Colonic mucosa (tissue), 4 donors: ENCODE data around the gene CREB5. TPM values are rescaled to one million over a fixed set of nuclear protein-coding genes. Genes with fewer than 3 reads are reported as not detected.

Experiments used
- DNase-seq: peaks from one replicate; pipeline ENCODE4 v3.0.0-alpha.2; 2020
- H3K27ac ChIP-seq: fragments of 200-600 bp; one replicate; pipeline ENCODE4 v1.8.0; 2021
- H3K27me3 ChIP-seq: fragments of 200-600 bp; one replicate; pipeline ENCODE4 v1.8.0; 2021
- H3K36me3 ChIP-seq: fragments of 200-600 bp; one replicate; pipeline ENCODE4 v1.8.0; 2021
- H3K4me1 ChIP-seq: fragments of 200-600 bp; one replicate; pipeline ENCODE4 v1.8.0; 2021; ENCODE audit warnings: mild to moderate bottlenecking
- H3K4me3 ChIP-seq: fragments of 200-600 bp; one replicate; pipeline ENCODE4 v1.8.0; 2021
- H3K9ac ChIP-seq, 2 donors: one replicate each; pipeline ENCODE4 v1.7.0; 2013; ENCODE audit warnings: control low read depth in 2 of 2, low read depth in 2 of 2, low read length in 2 of 2
- H3K9me3 ChIP-seq: fragments of 200-600 bp; one replicate; pipeline ENCODE4 v1.8.0; 2021
- CTCF ChIP-seq: fragments of 200-600 bp; IDR thresholded peaks from one replicate; pipeline ENCODE4 v1.8.0; 2022; ENCODE audit warnings: antibody characterized with exemption, mild to moderate bottlenecking
- intact Hi-C: fragments of 100-400 bp; cut with DNase I; formaldehyde crosslinking; loops from one replicate; pipeline ENCODE4 v1.14.1; 2022
- total RNA-seq, 2 donors: library from RNA; stranded (reverse); fragmentation: NEBNext Ultra II Directional in 1 of 2; extraction: Animal tissue kit (Norgen Biotek cat#: 25700) in 1 of 2; gene quantifications; one replicate each; pipeline ENCODE4 v1.2.1, GENCODE V29; 2021
- donor health status: healthy.
- donor health status: DM: no; HTN: no; CAD: no.
- donor health status: DM: no; HTN: no; CAD: no.

CREB5 gene
- total RNA-seq, 2 donors from 2014 or later: 0.54 to 3.6 TPM

- intact Hi-C loops: no loop called here
- Histone ChIP-seq H3K27me3 (no peaks in the 10 kb centered on the region), H3K36me3 (no peaks in the 10 kb centered on the region), H3K9me3 (no peaks in the 10 kb centered on the region), H3K9ac (no peak overlapping the region), H3K27ac (no peak overlapping the region), H3K4me3 (no peak overlapping the region), H3K4me1 (no peaks in the 10 kb centered on the region)
- DNase-seq: no peak
- no peak for TF ChIP-seq CTCF
Measured at GRCh38 chr7:28524978-28525377, 112.7 kb downstream of the CREB5 start.

- Histone ChIP-seq H3K27ac (no peak overlapping the region), H3K4me1 (no peaks in the 10 kb centered on the region), H3K9ac (no peak overlapping the region), H3K36me3 (no peaks in the 10 kb centered on the region), H3K4me3 (no peak overlapping the region), H3K27me3 (no peaks in the 10 kb centered on the region), H3K9me3 (no peaks in the 10 kb centered on the region)
- intact Hi-C loops: no loop called here
- TF ChIP-seq CTCF: no peak
- DNase-seq: no peak
Measured at GRCh38 chr7:28528899-28529298, 116.6 kb downstream of the CREB5 start.

- no peaks in the 10 kb centered on the region for H3K27me3 ChIP-seq
- DNase-seq: no peak
Measured at GRCh38 chr7:28529755-28530154, 117.4 kb downstream of the CREB5 start.

GRCh38 chr7:28530175-28530802 lies 118.0 kb downstream of the CREB5 start:
- no peak overlapping the region for H3K9ac ChIP-seq
- H3K9me3 ChIP-seq: no peaks in the 10 kb centered on the region
- intact Hi-C loops: no loop called here
- TF ChIP-seq CTCF: no peak
- H3K36me3 ChIP-seq: no peaks in the 10 kb centered on the region
- H3K4me1 ChIP-seq: no peaks in the 10 kb centered on the region
- no peaks in the 10 kb centered on the region for H3K27me3 ChIP-seq
- DNase-seq: no peak
- no peak overlapping the region for H3K27ac ChIP-seq
- H3K4me3 ChIP-seq: no peak overlapping the region

More at GRCh38 chr7:28529755-28530154, 117.4 kb downstream of the CREB5 start:
- Histone ChIP-seq H3K36me3 (no peaks in the 10 kb centered on the region), H3K9me3 (no peaks in the 10 kb centered on the region), H3K4me3 (no peak overlapping the region), H3K4me1 (no peaks in the 10 kb centered on the region), H3K27ac (no peak overlapping the region), H3K9ac (no peak overlapping the region)
- intact Hi-C loops: no loop called here
- no peak for TF ChIP-seq CTCF

- intact Hi-C loops: no loop called here
- Histone ChIP-seq H3K9ac (no peak overlapping the region), H3K4me1 (no peaks in the 10 kb centered on the region), H3K27ac (no peak overlapping the region), H3K9me3 (no peaks in the 10 kb centered on the region), H3K36me3 (no peaks in the 10 kb centered on the region), H3K4me3 (no peak overlapping the region), H3K27me3 (no peaks in the 10 kb centered on the region)
- no peak for TF ChIP-seq CTCF
- DNase-seq: no peak
Measured at GRCh38 chr7:28530803-28531175, 118.5 kb downstream of the CREB5 start.
